ENCODE results near the gene CAPN9.

GRCh38 chr1:230836347-230836746 is 89.2 kb downstream of the CAPN9 start:
- TF ChIP-seq, protein P1, sequence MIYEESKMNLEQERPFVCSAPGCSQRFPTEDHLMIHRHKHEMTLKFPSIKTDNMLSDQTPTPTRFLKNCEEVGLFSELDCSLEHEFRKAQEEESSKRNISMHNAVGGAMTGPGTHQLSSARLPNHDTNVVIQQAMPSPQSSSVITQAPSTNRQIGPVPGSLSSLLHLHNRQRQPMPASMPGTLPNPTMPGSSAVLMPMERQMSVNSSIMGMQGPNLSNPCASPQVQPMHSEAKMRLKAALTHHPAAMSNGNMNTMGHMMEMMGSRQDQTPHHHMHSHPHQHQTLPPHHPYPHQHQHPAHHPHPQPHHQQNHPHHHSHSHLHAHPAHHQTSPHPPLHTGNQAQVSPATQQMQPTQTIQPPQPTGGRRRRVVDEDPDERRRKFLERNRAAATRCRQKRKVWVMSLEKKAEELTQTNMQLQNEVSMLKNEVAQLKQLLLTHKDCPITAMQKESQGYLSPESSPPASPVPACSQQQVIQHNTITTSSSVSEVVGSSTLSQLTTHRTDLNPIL (CRISPR knock-in tag; IDR thresholded peaks at IDR 0.05; ENCODE audit: low read depth): no peak
- TF ChIP-seq ESRRG (CRISPR knock-in tag; IDR thresholded peaks at IDR 0.05) (no peak), PPARA (CRISPR knock-in tag; IDR thresholded peaks at IDR 0.05; ENCODE audit: borderline replicate concordance) (no peak), RARB (CRISPR knock-in tag; IDR thresholded peaks at IDR 0.05) (no peak), ZNF8 (CRISPR knock-in tag; IDR thresholded peaks at IDR 0.05) (no peak), ARNTL (CRISPR knock-in tag; IDR thresholded peaks at IDR 0.05; ENCODE audit: borderline replicate concordance, low read depth) (no peak), ZNF565 (CRISPR knock-in tag; conservative IDR thresholded peaks at IDR 0.05; ENCODE audit: low read depth) (no peak)
- TF ChIP-seq, protein P2, sequence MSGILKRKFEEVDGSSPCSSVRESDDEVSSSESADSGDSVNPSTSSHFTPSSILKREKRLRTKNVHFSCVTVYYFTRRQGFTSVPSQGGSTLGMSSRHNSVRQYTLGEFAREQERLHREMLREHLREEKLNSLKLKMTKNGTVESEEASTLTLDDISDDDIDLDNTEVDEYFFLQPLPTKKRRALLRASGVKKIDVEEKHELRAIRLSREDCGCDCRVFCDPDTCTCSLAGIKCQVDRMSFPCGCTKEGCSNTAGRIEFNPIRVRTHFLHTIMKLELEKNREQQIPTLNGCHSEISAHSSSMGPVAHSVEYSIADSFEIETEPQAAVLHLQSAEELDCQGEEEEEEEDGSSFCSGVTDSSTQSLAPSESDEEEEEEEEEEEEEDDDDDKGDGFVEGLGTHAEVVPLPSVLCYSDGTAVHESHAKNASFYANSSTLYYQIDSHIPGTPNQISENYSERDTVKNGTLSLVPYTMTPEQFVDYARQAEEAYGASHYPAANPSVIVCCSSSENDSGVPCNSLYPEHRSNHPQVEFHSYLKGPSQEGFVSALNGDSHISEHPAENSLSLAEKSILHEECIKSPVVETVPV (CRISPR knock-in tag; IDR thresholded peaks at IDR 0.05): no peak
- TF ChIP-seq, protein P3, sequence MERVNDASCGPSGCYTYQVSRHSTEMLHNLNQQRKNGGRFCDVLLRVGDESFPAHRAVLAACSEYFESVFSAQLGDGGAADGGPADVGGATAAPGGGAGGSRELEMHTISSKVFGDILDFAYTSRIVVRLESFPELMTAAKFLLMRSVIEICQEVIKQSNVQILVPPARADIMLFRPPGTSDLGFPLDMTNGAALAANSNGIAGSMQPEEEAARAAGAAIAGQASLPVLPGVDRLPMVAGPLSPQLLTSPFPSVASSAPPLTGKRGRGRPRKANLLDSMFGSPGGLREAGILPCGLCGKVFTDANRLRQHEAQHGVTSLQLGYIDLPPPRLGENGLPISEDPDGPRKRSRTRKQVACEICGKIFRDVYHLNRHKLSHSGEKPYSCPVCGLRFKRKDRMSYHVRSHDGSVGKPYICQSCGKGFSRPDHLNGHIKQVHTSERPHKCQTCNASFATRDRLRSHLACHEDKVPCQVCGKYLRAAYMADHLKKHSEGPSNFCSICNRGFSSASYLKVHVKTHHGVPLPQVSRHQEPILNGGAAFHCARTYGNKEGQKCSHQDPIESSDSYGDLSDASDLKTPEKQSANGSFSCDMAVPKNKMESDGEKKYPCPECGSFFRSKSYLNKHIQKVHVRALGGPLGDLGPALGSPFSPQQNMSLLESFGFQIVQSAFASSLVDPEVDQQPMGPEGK (CRISPR knock-in tag; IDR thresholded peaks at IDR 0.05; ENCODE audit: borderline replicate concordance): no peak
